HCT116 (cell line): Measurements from ENCODE around the gene KIAA1328. TPM values are rescaled to one million over a fixed set of nuclear protein-coding genes. Genes with fewer than 3 reads are reported as not detected.

Experiments used
- ATAC-seq: fragments of 200-7000 bp; cut with Tn5 transposase; 2 replicates; pipeline ENCODE4 v1.9.1; 2020; ENCODE audit warnings: mild to moderate bottlenecking, moderate library complexity
- BruUV-seq: library from RNA; stranded (reverse); fragments of 400-500 nt; replicated peaks from 2 replicates; lab custom pipeline; 2021; lab: Mats Ljungman, UMichigan
- CTCF ChIA-PET: fragments of 300-600 bp; sonication (Branson Sonifier 250); formaldehyde crosslinking; loops from one replicate; lab custom pipeline; 2021; ENCODE audit warnings: antibody characterized with exemption; lab: Charles Lee
- POLR2A ChIA-PET: fragments of 300-600, 350-600 bp; sonication (Branson Sonifier 250); formaldehyde crosslinking; loops from one replicate; lab custom pipeline; 2021; ENCODE audit warnings: antibody characterized with exemption; lab: Charles Lee
- RAD21 ChIA-PET, 2 experiments: fragments of 300-600 bp; sonication (Branson Sonifier 250); formaldehyde crosslinking; loops; one replicate each; lab custom pipeline; 2023; ENCODE audit warnings: low total read pairs in 2 of 2; ENCODE audit not compliant: uncharacterized antibody in 2 of 2, unreplicated experiment in 2 of 2, low non-redundant PET in 1 of 2; lab: Charles Lee
- DNase-seq: peaks from one replicate; pipeline ENCODE4 v3.0.0-alpha.2; 2010; ENCODE audit warnings: low read depth, low spot score
- H2AFZ ChIP-seq: fragments of 200-600 bp; shearing (Covaris generic), sonication (generic); 2 replicates; pipeline ENCODE4 v1.6.1; 2017; ENCODE audit warnings: low read depth, mixed run types, mixed read lengths, antibody characterized with exemption, low read length; ENCODE audit not compliant: poor library complexity, severe bottlenecking
- H3K27ac ChIP-seq: 2 replicates; pipeline ENCODE4 v1.5.1; 2012; ENCODE audit warnings: low read depth, low read length
- H3K27me3 ChIP-seq: fragments of 200-600 bp; sonication (generic); 2 replicates; pipeline ENCODE4 v1.6.1; 2016; ENCODE audit warnings: mixed run types, low read length, mixed read lengths; ENCODE audit not compliant: insufficient read depth
- H3K36me3 ChIP-seq, 2 experiments: fragments of 200-500 bp in 1 of 2; fragments of 200-600 bp in 1 of 2; sonication (Bioruptor generic) in 1 of 2; sonication (generic) in 1 of 2; 2 replicates each; pipeline versions ENCODE4 v1.5.1 to v1.6.1; 2014 to 2016; ENCODE audit warnings: low read length in 2 of 2, inconsistent platforms in 1 of 2, mixed read lengths in 1 of 2, mixed run types in 1 of 2; ENCODE audit not compliant: insufficient read depth in 2 of 2, control insufficient read depth in 1 of 2
- H3K4me1 ChIP-seq, 2 experiments: fragments of 200-600 bp in 1 of 2; sonication (generic) in 1 of 2; 2 replicates each; pipeline versions ENCODE4 v1.5.1 to v1.6.1; 2012 to 2017; ENCODE audit warnings: low read length in 2 of 2, inconsistent platforms in 1 of 2, mild to moderate bottlenecking in 1 of 2, mixed read lengths in 1 of 2, mixed run types in 1 of 2, moderate library complexity in 1 of 2; ENCODE audit not compliant: insufficient read depth in 2 of 2, control insufficient read depth in 1 of 2
- H3K4me2 ChIP-seq: fragments of 200-600 bp; sonication (generic); 2 replicates; pipeline ENCODE4 v1.6.1; 2017; ENCODE audit warnings: mixed run types, low read length, mixed read lengths
- H3K4me3 ChIP-seq, 2 experiments: fragments of 200-600 bp in 1 of 2; sonication (generic) in 1 of 2; replicated peaks in 1 of 2; 2 replicates each; pipeline ENCODE4 v1.5.1; 2011 to 2016; ENCODE audit warnings: low read length in 2 of 2, control low read depth in 1 of 2, low read depth in 1 of 2, mild to moderate bottlenecking in 1 of 2, mixed read lengths in 1 of 2, mixed run types in 1 of 2
- H3K79me2 ChIP-seq: fragments of 200-600 bp; sonication (generic); 2 replicates; pipeline ENCODE4 v1.6.1; 2017; ENCODE audit warnings: mild to moderate bottlenecking, mixed run types, low read length, moderate library complexity, mixed read lengths; ENCODE audit not compliant: insufficient read depth
- H3K9ac ChIP-seq: fragments of 200-600 bp; sonication (generic); 2 replicates; pipeline ENCODE4 v1.6.1; 2016; ENCODE audit warnings: low read length, mixed read lengths
- H3K9me2 ChIP-seq: fragments of 200-600 bp; sonication (generic), shearing (Covaris generic); 2 replicates; pipeline ENCODE4 v1.6.1; 2017; ENCODE audit warnings: mixed run types, mild to moderate bottlenecking, moderate library complexity; ENCODE audit not compliant: insufficient read depth
- H3K9me3 ChIP-seq, 2 experiments: fragments of 200-500 bp in 1 of 2; fragments of 200-600 bp in 1 of 2; sonication (Bioruptor generic) in 1 of 2; sonication (generic) in 1 of 2; 2 replicates each; pipeline ENCODE4 v1.6.1; 2014 to 2017; ENCODE audit warnings: low read length in 2 of 2, mixed read lengths in 2 of 2, inconsistent platforms in 1 of 2, low read depth in 1 of 2, mild to moderate bottlenecking in 1 of 2, mixed run types in 1 of 2, moderate library complexity in 1 of 2; ENCODE audit not compliant: control insufficient read depth in 1 of 2, insufficient read depth in 1 of 2
- H4K20me1 ChIP-seq: fragments of 200-600 bp; sonication (generic), shearing (Covaris generic); 2 replicates; pipeline ENCODE4 v1.6.1; 2017; ENCODE audit warnings: mixed run types, mild to moderate bottlenecking, moderate library complexity; ENCODE audit not compliant: insufficient read depth
- CBX3 ChIP-seq: IDR thresholded peaks from 2 replicates; pipeline ENCODE4 v1.6.1; 2012; ENCODE audit warnings: low read depth
- CEBPB ChIP-seq: IDR thresholded peaks from 2 replicates; pipeline ENCODE4 v1.6.1; 2012; ENCODE audit warnings: low read depth
- EZH2phosphoT487 ChIP-seq: fragments of 200-600 bp; IDR thresholded peaks from 2 replicates; pipeline ENCODE4 v1.6.1; 2018; ENCODE audit warnings: antibody characterized with exemption, borderline replicate concordance
- ZNF274 ChIP-seq: fragments of 200-500 bp; sonication (Bioruptor generic); IDR thresholded peaks from 2 replicates; pipeline ENCODE4 v1.6.1; 2014; ENCODE audit warnings: mild to moderate bottlenecking, low read depth, low read length, inconsistent platforms
- intact Hi-C: fragments of 100-400 bp; cut with micrococcal nuclease; formaldehyde crosslinking; loops from 2 replicates; pipeline ENCODE4 v1.10.0; 2022
- total RNA-seq: library from RNA; stranded (reverse); gene quantifications from one replicate; pipeline ENCODE4 v1.2.1, GENCODE V29; 2021; ENCODE audit not compliant: unreplicated experiment
- TF ChIP-seq, protein P1 (sequence below), 3 experiments: fragments of 200-600 bp in 1 of 3; sonication (generic) in 1 of 3; IDR thresholded peaks in 2 of 3; conservative IDR thresholded peaks in 1 of 3; 2 replicates each; pipeline ENCODE4 v1.5.1; 2012 to 2017; ENCODE audit warnings: low read depth in 2 of 3, low read length in 2 of 3, antibody characterized with exemption in 1 of 3, borderline replicate concordance in 1 of 3, control low read depth in 1 of 3, mild to moderate bottlenecking in 1 of 3, mixed read lengths in 1 of 3, mixed run types in 1 of 3, moderate library complexity in 1 of 3; ENCODE audit not compliant: insufficient read depth in 1 of 3

KIAA1328 gene
- total RNA-seq, 1 experiment from 2014 or later = 5.2 TPM

DNA sequence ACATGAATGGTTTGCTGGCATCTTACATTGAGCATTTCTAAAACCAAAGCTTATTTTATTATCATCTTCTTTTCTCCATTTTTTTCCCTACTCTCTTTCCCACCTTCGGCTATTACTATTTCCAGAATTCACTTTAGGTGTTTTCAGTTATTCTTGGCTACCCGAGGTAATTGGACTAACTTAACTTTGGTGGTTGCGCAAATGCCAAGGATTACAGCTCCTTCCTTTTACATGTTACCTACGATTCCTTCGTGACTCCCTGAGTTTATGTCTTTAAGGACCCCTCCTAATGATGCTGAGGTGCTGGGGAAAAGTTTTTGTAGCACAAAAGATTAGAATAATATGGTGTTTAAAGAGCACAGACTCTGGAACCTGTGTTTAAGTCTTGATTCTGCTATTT is 14.3 kb downstream of the KIAA1328 start:
- no peaks in the 10 kb centered on the region for H4K20me1 ChIP-seq
- no peak overlapping the region for H2AFZ ChIP-seq
- H3K36me3 ChIP-seq = no peaks in the 10 kb centered on the region
- H3K9ac ChIP-seq = no peak overlapping the region
- H3K4me1 ChIP-seq = no peaks in the 10 kb centered on the region
- ATAC-seq (no peak), DNase-seq (no peak)
- intact Hi-C loops = no loop called here
- TF ChIP-seq EZH2phosphoT487 (no peak), CBX3 (no peak), ZNF274 (no peak)
- TF ChIP-seq, protein P1, sequence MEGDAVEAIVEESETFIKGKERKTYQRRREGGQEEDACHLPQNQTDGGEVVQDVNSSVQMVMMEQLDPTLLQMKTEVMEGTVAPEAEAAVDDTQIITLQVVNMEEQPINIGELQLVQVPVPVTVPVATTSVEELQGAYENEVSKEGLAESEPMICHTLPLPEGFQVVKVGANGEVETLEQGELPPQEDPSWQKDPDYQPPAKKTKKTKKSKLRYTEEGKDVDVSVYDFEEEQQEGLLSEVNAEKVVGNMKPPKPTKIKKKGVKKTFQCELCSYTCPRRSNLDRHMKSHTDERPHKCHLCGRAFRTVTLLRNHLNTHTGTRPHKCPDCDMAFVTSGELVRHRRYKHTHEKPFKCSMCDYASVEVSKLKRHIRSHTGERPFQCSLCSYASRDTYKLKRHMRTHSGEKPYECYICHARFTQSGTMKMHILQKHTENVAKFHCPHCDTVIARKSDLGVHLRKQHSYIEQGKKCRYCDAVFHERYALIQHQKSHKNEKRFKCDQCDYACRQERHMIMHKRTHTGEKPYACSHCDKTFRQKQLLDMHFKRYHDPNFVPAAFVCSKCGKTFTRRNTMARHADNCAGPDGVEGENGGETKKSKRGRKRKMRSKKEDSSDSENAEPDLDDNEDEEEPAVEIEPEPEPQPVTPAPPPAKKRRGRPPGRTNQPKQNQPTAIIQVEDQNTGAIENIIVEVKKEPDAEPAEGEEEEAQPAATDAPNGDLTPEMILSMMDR (IDR thresholded peaks at IDR 0.05 in 2 of 3, conservative IDR thresholded peaks at IDR 0.05 in 1 of 3; ENCODE audit: borderline replicate concordance in 1 of 3, insufficient read depth in 1 of 3, low read depth in 2 of 3, low read length in 2 of 3) = no peak
- no peaks in the 10 kb centered on the region for H3K9me3 ChIP-seq
- no TSS peak for BruUV-seq
- ChIA-PET RAD21 (no interaction called here), POLR2A (no interaction called here), CTCF (no interaction called here)
- H3K79me2 ChIP-seq = no peaks in the 10 kb centered on the region
- no peaks in the 10 kb centered on the region for H3K27me3 ChIP-seq
- no peak overlapping the region for H3K4me3 ChIP-seq
- H3K9me2 ChIP-seq = no peaks in the 10 kb centered on the region
- no peak overlapping the region for H3K4me2 ChIP-seq
- no peak overlapping the region for H3K27ac ChIP-seq

DNA sequence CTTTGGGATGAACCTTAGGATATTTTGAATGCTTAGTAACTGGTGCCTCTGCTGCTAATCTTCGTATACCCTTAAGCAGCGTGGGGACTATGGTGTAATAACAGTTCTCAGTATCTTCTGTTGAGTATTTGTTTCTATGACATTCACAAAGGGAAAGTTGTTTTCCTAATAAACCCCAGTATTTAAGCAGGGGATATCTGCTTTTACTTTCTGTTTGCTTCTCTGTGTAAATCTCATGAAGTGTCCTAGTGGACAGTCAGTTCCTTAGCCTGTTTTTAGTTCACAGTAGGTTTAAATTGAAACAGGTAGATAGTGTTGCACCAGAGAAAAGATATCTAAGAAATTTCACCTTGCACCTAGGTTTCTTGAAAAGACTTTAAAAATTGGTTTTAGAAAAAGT is 14.9 kb downstream of the KIAA1328 start:
- ATAC-seq (no peak), DNase-seq (no peak)
- H3K4me2 ChIP-seq = no peak overlapping the region
- no peak overlapping the region for H3K4me3 ChIP-seq
- H3K9ac ChIP-seq = no peak overlapping the region
- no peaks in the 10 kb centered on the region for H3K27me3 ChIP-seq
- H3K36me3 ChIP-seq = no peaks in the 10 kb centered on the region
- ChIA-PET RAD21 (no interaction called here), POLR2A (no interaction called here), CTCF (no interaction called here)
- intact Hi-C loops = no loop called here
- H3K9me2 ChIP-seq = no peaks in the 10 kb centered on the region
- no TSS peak for BruUV-seq
- H4K20me1 ChIP-seq = no peaks in the 10 kb centered on the region
- no peaks in the 10 kb centered on the region for H3K9me3 ChIP-seq
- TF ChIP-seq, protein P1 (IDR thresholded peaks at IDR 0.05 in 2 of 3, conservative IDR thresholded peaks at IDR 0.05 in 1 of 3; ENCODE audit: borderline replicate concordance in 1 of 3, insufficient read depth in 1 of 3, low read depth in 2 of 3, low read length in 2 of 3) = no peak
- no peak for TF ChIP-seq CEBPB
- no peaks in the 10 kb centered on the region for H3K79me2 ChIP-seq
- H2AFZ ChIP-seq = no peak overlapping the region
- H3K27ac ChIP-seq = no peak overlapping the region
- no peaks in the 10 kb centered on the region for H3K4me1 ChIP-seq
